ENCODE data around the gene NPDC1. TPM values are rescaled to one million over a fixed set of nuclear protein-coding genes. Genes with fewer than 3 reads are reported as not detected.

Gene NPDC1
- total RNA-seq, 1 experiment from 2014 or later, result 73.9 TPM

GRCh38 chr9:137002646-137003041 lies 43.3 kb downstream of the NPDC1 start:
- ChIA-PET POLR2A (ENCODE audit: low non-redundant PET) (no interaction called here), CTCF (interaction anchor here (1.2 kb wide), 1 partner anchor 33 kb away, joined by 3 read pairs; no protein-coding TSS in a partner anchor)
- intact Hi-C loops (cut with micrococcal nuclease; ENCODE audit: unreplicated experiment), result no loop called here
- Histone ChIP-seq H3K4me1 (ENCODE audit: insufficient read depth, low read length, poor library complexity, severe bottlenecking) (no peaks in the 10 kb centered on the region), H3K4me3 (ENCODE audit: low read depth, low read length, poor library complexity, severe bottlenecking) (no peak overlapping the region), H3K9me3 (ENCODE audit: low read depth, low read length, poor library complexity, severe bottlenecking) (no peaks in the 10 kb centered on the region), H3K27ac (ENCODE audit: low read depth, low read length, poor library complexity, severe bottlenecking) (no peak overlapping the region), H3K36me3 (ENCODE audit: insufficient read depth, low read length, poor library complexity, severe bottlenecking) (no peaks in the 10 kb centered on the region), H3K27me3 (replicated peaks; ENCODE audit: insufficient read depth, low read depth, low read length, poor library complexity) (no peaks in the 10 kb centered on the region)
- no TSS peak for BruUV-seq (replicated peaks)
- TF ChIP-seq EZH2 (IDR thresholded peaks at IDR 0.05; ENCODE audit: borderline replicate concordance, low read depth, low read length, poor library complexity, severe bottlenecking), result no peak
- no peak for TF ChIP-seq CTCF (conservative IDR thresholded peaks at IDR 0.05; ENCODE audit: low read depth, low read length)
- DNase-seq (ENCODE audit: low spot score), result no peak

GRCh38 chr9:137001857-137002645 lies 43.9 kb downstream of the NPDC1 start:
- Histone ChIP-seq H3K4me3 (ENCODE audit: low read depth, low read length, poor library complexity, severe bottlenecking) (no peak overlapping the region), H3K9me3 (ENCODE audit: low read depth, low read length, poor library complexity, severe bottlenecking) (no peaks in the 10 kb centered on the region), H3K27ac (ENCODE audit: low read depth, low read length, poor library complexity, severe bottlenecking) (no peak overlapping the region), H3K36me3 (ENCODE audit: insufficient read depth, low read length, poor library complexity, severe bottlenecking) (no peaks in the 10 kb centered on the region), H3K27me3 (replicated peaks; ENCODE audit: insufficient read depth, low read depth, low read length, poor library complexity) (no peaks in the 10 kb centered on the region), H3K4me1 (ENCODE audit: insufficient read depth, low read length, poor library complexity, severe bottlenecking) (no peaks in the 10 kb centered on the region)
- no peak for TF ChIP-seq CTCF (conservative IDR thresholded peaks at IDR 0.05; ENCODE audit: low read depth, low read length)
- TF ChIP-seq EZH2 (IDR thresholded peaks at IDR 0.05; ENCODE audit: borderline replicate concordance, low read depth, low read length, poor library complexity, severe bottlenecking), result no peak
- BruUV-seq (replicated peaks), result no TSS peak
- CTCF ChIA-PET, result interaction anchor here (1.2 kb wide), 1 partner anchor 34 kb away, joined by 3 read pairs; no protein-coding TSS in a partner anchor
- POLR2A ChIA-PET (ENCODE audit: low non-redundant PET), result no interaction called here
- DNase-seq (ENCODE audit: low spot score), result no peak
- intact Hi-C loops (cut with micrococcal nuclease; ENCODE audit: unreplicated experiment), result no loop called here

- no peak overlapping the region for H3K4me3 ChIP-seq (ENCODE audit: low read depth, low read length, poor library complexity, severe bottlenecking)
- no TSS peak for BruUV-seq (replicated peaks)
- H3K27me3 ChIP-seq (replicated peaks; ENCODE audit: insufficient read depth, low read depth, low read length, poor library complexity), result no peaks in the 10 kb centered on the region
- H3K4me1 ChIP-seq (ENCODE audit: insufficient read depth, low read length, poor library complexity, severe bottlenecking), result peaks cover 13% of the 10 kb centered on the region
- no peak for TF ChIP-seq EZH2 (IDR thresholded peaks at IDR 0.05; ENCODE audit: borderline replicate concordance, low read depth, low read length, poor library complexity, severe bottlenecking)
- H3K9me3 ChIP-seq (ENCODE audit: low read depth, low read length, poor library complexity, severe bottlenecking), result no peaks in the 10 kb centered on the region
- ChIA-PET POLR2A (ENCODE audit: low non-redundant PET) (no interaction called here), CTCF (no interaction called here)
- intact Hi-C loops (cut with micrococcal nuclease; ENCODE audit: unreplicated experiment), result no loop called here
- DNase-seq (ENCODE audit: low spot score), result no peak
- no peaks in the 10 kb centered on the region for H3K36me3 ChIP-seq (ENCODE audit: insufficient read depth, low read length, poor library complexity, severe bottlenecking)
- no peak overlapping the region for H3K27ac ChIP-seq (ENCODE audit: low read depth, low read length, poor library complexity, severe bottlenecking)
These were observed 45.6 kb downstream of the NPDC1 start for GRCh38 chr9:137000177-137000930.

Measured in A673 (cell line).